COLO668 (cell line): ENCODE results near the gene SLC13A2.

Source experiments
- DNase-seq: peaks from one replicate; lab custom pipeline; 2025; ENCODE audit not compliant: unreplicated experiment; lab: John Stamatoyannopoulos, UW

The SLC13A2 gene

GRCh38 chr17:28470914-28471366 is 2.5 kb upstream of the SLC13A2 start:
- no peak for DNase-seq

DNA sequence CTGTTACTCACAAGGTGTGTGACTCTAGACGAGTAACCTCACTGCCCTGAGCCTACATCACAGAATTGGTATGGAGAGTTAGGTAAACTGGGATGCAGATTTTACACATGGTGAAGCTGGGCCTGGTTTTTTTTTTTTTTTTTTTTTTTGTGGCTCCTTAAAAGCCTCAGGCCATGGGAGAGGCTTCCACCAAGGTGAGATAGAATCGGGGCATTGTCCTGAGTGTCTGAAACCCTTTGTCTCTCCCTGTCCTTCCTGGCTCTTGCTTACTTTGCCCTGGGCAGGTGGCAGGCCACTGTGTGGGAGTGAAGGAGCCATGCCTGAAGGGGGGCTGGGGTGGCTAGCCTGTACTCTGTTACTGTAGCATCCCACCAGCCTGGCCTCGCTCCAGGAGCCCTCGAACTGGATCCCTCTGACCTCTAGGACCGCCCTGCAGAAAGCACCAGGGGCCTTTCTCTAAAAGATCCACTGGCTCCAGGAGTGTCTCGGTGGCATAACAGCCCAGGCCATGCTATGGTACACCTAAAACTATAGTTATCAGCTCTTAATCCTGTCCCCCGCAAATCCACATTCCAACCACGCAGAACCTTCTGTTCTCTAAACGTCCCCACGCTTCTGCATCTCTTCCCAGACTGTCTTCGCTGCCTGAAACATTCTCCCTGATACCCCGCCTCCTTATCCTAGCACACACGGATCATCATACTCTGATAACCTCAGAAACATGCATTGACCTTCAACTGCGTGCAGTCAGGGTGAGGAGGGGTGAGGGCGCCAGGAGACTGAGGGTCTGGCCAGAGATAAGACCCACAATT is 1.7 kb upstream of the SLC13A2 start:
- no peak for DNase-seq

DNA sequence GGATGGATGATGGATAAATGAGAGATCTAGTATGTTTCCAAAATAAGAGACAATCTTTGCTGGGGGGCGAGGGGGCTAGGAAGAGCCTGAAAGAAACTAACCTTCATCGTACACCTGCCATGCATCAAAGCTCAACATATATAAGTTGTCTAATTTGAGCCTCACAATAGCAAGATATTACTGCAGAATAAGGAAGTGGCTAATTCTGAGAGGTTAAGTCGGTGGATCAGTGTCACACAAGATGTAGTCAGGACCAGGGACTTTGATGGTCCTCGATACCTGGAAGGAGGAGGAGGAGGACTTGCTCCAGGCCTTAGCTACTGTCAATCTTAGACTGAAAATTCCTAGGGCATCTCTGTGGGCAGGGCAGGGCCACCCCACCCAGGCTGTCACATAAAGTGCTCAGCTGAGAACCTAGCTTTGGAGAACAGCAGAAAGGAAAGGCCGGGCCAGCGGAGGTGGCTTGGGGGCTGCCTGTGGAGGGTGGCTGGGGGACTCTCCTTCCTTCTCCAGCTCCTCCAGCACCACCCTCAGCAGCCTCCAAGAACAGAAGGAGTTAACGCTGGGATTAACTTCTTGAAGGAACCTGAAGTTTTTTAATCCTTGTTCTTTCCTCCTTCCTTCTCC is 460 bp upstream of the SLC13A2 start:
- no peak for DNase-seq

DNA sequence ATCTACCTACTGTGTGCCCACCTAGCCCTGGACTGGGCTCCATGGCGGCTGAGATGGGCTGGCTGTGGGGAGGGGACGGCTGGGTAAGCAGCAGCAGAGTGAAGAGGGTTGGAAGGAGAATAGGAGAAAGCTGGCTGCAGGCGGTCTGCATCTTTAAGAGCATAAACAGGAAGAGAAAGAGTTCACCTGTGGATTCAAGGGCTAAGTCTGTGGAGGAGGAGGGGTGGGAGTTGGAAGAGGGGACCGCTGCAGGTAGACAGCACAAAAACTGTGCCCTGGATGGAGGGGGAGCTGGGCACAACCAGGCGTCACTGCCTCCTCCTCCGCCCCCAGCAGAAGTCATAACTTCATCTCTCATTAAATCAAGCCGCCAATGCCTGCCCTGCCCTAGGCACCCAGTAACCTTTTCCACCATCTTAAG is 677 bp downstream of the SLC13A2 start:
- DNase-seq = no peak

DNA sequence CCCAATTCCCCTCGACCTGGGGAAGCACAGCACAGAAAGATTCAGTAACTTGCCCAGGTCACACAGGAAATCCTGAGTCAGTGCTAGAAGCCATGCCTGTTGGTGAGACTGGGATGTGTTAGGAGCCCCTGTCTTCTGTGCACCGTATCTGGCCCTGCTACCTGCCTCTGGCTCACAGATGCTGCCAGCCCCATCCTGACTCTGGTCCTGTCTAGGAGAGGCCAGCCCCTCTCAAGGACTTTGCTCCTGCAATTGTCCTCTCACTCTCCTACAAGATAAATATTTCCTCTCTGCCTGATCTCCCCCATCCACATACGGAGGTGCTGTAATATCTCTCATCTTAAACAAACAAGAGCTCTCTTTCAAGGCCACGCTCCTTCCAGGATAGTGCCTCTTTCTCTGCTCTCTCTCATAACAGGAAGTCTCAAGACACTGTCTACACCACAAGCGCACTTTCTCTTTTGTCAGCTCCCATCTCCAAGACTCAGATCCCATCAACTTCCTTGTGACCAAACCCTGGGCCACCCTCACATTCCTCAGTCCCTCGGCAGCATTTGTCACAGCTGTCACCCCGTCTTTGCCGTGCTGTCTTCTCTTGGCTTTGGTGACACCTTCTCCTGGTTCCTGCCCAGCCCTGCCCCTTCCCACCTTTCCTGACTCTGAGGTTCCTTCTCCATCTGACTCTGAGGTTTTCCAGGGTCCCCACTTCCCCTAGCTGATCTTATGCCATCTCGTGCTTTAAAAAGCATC is 1.9 kb downstream of the SLC13A2 start:
- DNase-seq = no peak

DNA sequence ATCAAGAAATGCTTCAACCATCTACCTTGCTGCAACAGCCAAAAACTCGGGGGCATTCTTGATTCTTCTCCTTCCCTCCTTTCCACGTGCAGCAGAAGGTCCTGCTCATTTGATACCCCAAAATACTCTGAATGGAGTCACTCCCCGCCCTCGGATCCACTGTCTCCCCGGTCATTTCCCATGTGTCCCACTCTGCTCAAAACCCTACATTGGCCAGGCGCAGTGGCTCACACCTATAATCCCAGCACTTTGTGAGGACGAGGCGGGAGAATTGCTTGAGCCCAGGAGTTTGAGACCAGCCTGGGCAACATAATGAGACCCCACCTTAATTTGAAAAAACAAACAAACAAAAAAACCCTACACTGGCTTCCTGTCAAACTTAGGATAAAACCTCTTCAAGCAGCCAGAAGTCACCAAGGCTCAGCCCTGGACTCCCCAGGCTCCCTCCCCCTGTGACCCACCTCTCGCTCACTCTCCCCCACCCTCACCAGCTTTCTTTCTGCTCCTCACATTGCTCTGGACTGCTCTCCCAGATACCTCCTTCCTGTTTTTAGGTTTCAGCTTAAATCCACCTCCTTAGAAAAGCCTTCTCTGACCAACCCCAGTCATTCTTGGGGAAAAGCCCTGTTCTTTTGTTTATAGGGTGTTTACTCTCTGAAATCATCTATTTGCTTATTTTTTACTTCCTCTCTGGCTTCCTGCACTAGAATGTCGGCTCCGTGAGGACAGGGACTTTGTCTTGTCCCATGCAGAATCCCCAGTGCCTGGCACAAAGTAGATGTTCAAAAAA is 2.8 kb downstream of the SLC13A2 start:
- DNase-seq = no peak

DNA sequence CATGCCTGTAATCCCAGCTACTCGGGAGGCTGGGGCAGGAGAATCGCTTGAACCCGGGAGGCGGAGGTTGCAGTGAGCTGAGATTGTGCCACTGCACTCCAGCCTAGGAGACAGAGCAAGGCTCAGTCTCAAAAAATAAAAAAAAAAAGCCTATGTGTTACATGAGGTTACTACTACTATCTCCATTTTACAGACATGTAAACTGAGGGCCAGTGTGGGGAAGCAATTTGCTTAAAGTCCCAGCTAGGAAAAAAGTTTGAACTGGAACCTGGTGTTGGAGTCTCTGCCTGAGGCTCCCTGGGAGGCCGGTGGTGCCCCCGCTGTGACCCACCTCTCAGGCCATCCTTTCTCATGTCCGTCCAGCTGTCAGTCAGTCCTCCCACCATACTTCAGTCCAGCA is 4.5 kb downstream of the SLC13A2 start:
- DNase-seq = no peak

DNA sequence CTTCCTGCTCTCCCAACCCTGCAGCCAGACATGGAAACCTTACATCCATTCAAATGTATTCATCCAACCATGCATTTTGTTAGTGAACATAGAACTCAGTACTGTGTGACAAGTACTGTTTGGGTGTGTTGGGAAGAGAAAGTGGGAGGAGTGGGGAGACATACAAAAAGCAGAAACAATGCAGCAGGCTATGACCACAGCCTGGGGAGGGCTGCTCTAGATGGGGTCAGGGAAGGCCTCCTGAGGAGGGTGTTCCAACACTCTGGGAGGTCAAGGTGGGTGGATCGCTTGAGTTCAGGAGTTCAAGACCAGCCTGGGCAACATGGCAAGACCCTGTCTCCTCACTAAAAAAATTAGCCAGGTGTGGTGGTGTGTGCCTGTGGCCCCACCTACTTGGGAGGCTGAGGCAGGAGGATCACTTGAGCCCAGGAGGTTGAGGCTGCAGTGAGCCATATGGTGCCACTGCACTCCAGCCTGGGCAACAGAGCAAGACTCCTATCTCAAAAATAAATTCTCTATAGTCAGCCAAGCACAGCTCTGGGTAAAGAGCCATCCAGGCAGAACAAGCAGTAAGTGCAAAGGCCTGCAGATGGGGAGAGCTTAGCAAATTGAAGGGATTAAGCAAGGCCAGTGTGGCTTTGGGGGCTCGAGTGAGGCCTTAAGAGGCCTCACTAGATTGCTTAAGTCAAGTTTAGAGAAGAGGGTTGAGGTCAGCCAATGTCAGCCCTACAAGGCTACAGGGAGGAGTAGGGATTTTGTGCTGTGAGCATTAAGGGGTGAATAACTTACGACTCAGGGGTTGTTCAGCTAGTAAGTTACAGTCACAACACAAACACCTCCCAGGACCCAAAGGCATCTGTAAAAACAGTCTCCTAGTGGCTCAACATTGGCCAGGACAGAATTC is 5.5 kb downstream of the SLC13A2 start:
- no peak for DNase-seq

GRCh38 chr17:28480278-28480677 is 6.8 kb downstream of the SLC13A2 start:
- no peak for DNase-seq

GRCh38 chr17:28480799-28481571 is 7.5 kb downstream of the SLC13A2 start:
- DNase-seq = no peak

GRCh38 chr17:28482551-28483199 is 9.2 kb downstream of the SLC13A2 start:
- no peak for DNase-seq

DNA sequence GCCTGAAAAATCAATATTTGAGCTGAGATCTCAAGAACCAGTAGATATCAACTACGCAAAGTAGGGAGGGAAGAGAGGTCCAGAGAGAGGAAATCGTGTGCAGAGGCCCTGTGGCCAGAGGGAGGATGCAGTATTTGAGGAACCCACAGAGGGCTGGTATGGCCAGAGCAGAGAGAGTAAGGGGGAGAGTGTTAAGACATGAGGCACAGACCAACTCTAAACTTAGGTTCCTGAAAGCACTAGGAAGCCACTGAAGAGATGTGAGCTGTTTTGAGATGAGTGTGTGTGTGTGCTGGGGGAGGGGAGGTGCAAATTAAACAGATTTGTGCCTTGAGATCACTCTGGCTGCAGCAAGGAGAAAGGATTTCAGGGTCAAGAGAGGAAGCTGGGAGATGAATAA is 10.9 kb downstream of the SLC13A2 start:
- DNase-seq = no peak

DNA sequence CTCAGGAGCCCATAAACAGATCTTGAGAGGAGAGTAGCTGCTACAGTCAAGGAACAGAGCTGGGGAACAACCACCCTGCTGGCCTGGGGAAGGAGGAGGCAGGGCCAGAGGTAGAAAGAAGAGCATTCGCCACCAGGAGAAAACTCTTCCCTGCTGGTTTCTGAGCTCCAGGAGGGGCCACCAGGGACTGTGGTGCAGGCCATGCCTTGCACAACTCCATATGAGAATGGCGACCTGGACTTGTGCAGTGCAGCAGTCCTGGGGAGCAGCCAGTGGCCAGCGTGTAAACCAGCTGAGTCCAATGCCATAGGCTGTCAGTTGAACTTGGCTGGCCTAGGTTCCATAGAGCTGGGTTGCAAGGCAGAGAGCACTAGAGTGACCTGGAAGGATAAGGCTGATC is 11.6 kb downstream of the SLC13A2 start:
- no peak for DNase-seq

DNA sequence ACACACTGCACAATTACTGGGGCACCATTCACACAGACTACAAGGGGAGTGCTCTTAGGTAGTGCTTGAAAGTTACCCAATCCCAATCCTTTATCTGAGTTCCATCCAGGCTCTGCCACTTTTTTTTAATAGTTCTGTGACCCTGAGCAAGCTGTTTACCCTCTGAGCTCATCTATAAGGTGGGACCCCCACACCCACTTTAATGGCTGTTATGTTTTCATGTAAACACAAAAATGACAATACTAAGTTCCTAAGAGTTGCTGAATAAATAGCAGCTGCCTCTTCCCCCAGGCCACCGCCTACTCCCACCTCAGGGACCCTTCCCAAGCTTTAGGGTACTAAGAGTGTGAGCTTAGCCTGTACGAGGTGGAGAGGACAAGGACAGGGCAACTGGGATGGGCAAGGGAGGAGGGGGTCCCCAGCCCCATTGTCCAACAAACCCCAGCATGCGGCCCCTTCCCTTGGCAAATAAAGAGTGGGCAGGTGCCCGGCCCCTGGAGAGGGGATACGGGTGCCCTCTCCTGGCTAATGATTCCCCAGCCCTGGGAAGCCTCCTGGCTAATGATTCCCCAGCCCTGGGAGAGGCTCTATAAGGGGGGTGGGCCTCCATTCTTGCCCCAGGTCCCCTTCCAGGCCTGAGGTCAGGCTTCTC is 14.6 kb downstream of the SLC13A2 start:
- no peak for DNase-seq

GRCh38 chr17:28488533-28489276 is 15.3 kb downstream of the SLC13A2 start:
- no peak for DNase-seq

DNA sequence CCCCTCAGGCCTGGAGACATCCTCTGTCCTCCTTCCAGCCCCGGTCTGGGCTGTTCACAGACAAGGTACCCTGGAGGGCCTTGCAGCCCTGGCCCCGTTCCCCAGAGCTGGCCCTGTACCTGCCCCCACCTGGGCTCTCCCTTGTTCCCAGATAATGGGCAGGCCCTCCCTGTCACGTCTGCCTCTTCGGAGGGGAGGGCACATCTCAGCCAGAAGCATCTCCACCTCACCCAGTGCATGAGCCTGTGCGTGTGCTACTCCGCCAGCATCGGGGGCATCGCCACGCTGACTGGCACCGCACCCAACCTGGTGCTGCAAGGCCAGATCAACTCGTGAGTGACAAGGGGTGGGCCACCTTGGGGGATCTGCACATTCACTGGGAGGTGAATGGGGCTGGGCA is 17.8 kb downstream of the SLC13A2 start:
- no peak for DNase-seq

DNA sequence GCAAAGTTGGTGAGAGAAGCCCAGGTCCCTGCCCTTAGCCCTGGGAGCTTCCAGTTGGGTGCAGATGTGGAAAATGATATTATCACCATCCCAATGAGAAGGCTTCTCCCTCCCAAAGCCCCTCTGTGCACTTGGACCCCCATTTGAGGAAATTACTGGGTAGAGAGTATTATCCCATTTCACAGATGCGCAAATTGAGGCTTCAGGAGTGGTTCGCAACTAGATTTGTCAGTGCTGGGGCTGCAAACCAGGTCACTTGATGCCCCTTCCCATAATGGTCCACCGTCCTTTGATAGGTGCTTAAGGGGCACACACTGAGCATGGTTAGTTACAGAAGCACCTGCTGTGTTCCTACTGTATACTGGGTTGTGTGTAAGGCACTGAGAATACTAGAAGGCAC is 18.4 kb downstream of the SLC13A2 start:
- no peak for DNase-seq
